HL-60 (cell line): Measurements from ENCODE around the gene STAB2.

ENCODE experiments used
- POLR2AphosphoS5 ChIP-seq: IDR thresholded peaks from 2 replicates; pipeline ENCODE4 v1.6.1; 2012; ENCODE audit warnings: low read depth
- TF ChIP-seq, protein P1 (sequence below): IDR thresholded peaks from one replicate; pipeline ENCODE4 v1.5.1; 2011; ENCODE audit warnings: low read length, control low read depth, inconsistent platforms; ENCODE audit not compliant: insufficient read depth

- TF ChIP-seq POLR2AphosphoS5 = no peak
- TF ChIP-seq, protein P1, sequence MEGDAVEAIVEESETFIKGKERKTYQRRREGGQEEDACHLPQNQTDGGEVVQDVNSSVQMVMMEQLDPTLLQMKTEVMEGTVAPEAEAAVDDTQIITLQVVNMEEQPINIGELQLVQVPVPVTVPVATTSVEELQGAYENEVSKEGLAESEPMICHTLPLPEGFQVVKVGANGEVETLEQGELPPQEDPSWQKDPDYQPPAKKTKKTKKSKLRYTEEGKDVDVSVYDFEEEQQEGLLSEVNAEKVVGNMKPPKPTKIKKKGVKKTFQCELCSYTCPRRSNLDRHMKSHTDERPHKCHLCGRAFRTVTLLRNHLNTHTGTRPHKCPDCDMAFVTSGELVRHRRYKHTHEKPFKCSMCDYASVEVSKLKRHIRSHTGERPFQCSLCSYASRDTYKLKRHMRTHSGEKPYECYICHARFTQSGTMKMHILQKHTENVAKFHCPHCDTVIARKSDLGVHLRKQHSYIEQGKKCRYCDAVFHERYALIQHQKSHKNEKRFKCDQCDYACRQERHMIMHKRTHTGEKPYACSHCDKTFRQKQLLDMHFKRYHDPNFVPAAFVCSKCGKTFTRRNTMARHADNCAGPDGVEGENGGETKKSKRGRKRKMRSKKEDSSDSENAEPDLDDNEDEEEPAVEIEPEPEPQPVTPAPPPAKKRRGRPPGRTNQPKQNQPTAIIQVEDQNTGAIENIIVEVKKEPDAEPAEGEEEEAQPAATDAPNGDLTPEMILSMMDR = no peak
Observed at GRCh38 chr12:103640410-103640809, 53.3 kb downstream of the STAB2 start.
